PC-9 (cell line): ENCODE results near the gene MAGT1. TPM values are rescaled to one million over a fixed set of nuclear protein-coding genes. Genes with fewer than 3 reads are reported as not detected.
A peak's percentile ranks its signal among the peaks of the same experiment; 100 is the strongest.
"Not testable (repeated sequence)": the region's sequence is repeated elsewhere in the genome, so short reads cannot be mapped to it uniquely, and the experiment has no call there.

Source experiments
- BruUV-seq: library from RNA; stranded (reverse); fragments of 400-500 nt; replicated peaks from 2 replicates; lab custom pipeline; 2021; lab: Mats Ljungman, UMichigan
- CTCF ChIA-PET: fragments of 300-600 bp; sonication (Branson Sonifier 250); formaldehyde crosslinking; loops from one replicate; lab custom pipeline; 2022; ENCODE audit warnings: antibody characterized with exemption; lab: Charles Lee
- POLR2A ChIA-PET: fragments of 300-600 bp; sonication (Branson Sonifier 250); formaldehyde crosslinking; loops from one replicate; lab custom pipeline; 2022; ENCODE audit warnings: antibody characterized with exemption; ENCODE audit not compliant: unreplicated experiment; lab: Charles Lee
- DNase-seq, 2 experiments: peaks; one replicate each; pipeline versions ENCODE4 v3.0.0 to v3.0.0-alpha.2; 2015 to 2022; ENCODE audit warnings: mixed read lengths in 1 of 2
- H2AFZ ChIP-seq: fragments of 200-600 bp; sonication (generic); 2 replicates; pipeline ENCODE4 v1.8.1; 2017; ENCODE audit warnings: antibody characterized with exemption
- H3F3A ChIP-seq: fragments of 200-600 bp; sonication (generic); 2 replicates; pipeline ENCODE4 v1.8.1; 2017; ENCODE audit warnings: antibody characterized with exemption, mild to moderate bottlenecking, low read depth; ENCODE audit not compliant: insufficient read depth
- H3K27ac ChIP-seq: fragments of 200-600 bp; sonication (generic); 2 replicates; pipeline ENCODE4 v1.6.1; 2016; ENCODE audit warnings: mixed run types
- H3K27me3 ChIP-seq: fragments of 200-600 bp; sonication (generic); 2 replicates; pipeline ENCODE4 v1.6.1; 2016; ENCODE audit warnings: low read depth, mixed run types; ENCODE audit not compliant: insufficient read depth
- H3K36me3 ChIP-seq: fragments of 200-600 bp; sonication (generic); 2 replicates; pipeline ENCODE4 v1.6.1; 2016; ENCODE audit warnings: low read depth, mixed run types
- H3K4me1 ChIP-seq: fragments of 200-600 bp; sonication (generic); replicated peaks from 2 replicates; pipeline ENCODE4 v1.6.1; 2016; ENCODE audit warnings: mixed run types; ENCODE audit not compliant: insufficient read depth
- H3K4me2 ChIP-seq: fragments of 200-600 bp; sonication (generic); 2 replicates; pipeline ENCODE4 v1.6.1; 2017; ENCODE audit warnings: mixed run types
- H3K4me3 ChIP-seq: fragments of 200-600 bp; sonication (generic); 2 replicates; pipeline ENCODE4 v1.6.1; 2016; ENCODE audit warnings: mixed run types
- H3K79me2 ChIP-seq: fragments of 200-600 bp; sonication (generic); 2 replicates; pipeline ENCODE4 v1.6.1; 2017; ENCODE audit warnings: low read depth, mixed run types
- H3K9me2 ChIP-seq: fragments of 200-600 bp; sonication (generic); 2 replicates; pipeline ENCODE4 v1.8.1; 2017; ENCODE audit warnings: mild to moderate bottlenecking; ENCODE audit not compliant: insufficient read depth
- H3K9me3 ChIP-seq: fragments of 200-600 bp; sonication (generic); 2 replicates; pipeline ENCODE4 v1.8.1; 2016; ENCODE audit warnings: low read depth; ENCODE audit not compliant: insufficient read depth
- H4K20me1 ChIP-seq: fragments of 200-600 bp; sonication (generic); 2 replicates; pipeline ENCODE4 v1.8.1; 2017; ENCODE audit not compliant: insufficient read depth
- EZH2 ChIP-seq: fragments of 200-600 bp; sonication (generic); IDR thresholded peaks from 2 replicates; pipeline ENCODE4 v1.8.0; 2017; ENCODE audit warnings: antibody characterized with exemption, low read depth
- intact Hi-C: fragments of 100-400 bp; cut with micrococcal nuclease; formaldehyde crosslinking; loops from one replicate; pipeline ENCODE4 v1.10.0; 2022; ENCODE audit not compliant: unreplicated experiment
- total RNA-seq: library from RNA; stranded (reverse); gene quantifications from 2 replicates; pipeline ENCODE4 v1.2.3, GENCODE V29; 2021
- TF ChIP-seq, protein P1 (sequence below): fragments of 200-600 bp; sonication (generic); conservative IDR thresholded peaks from 2 replicates; pipeline ENCODE4 v1.6.1; 2017; ENCODE audit warnings: mixed run types, antibody characterized with exemption, mild to moderate bottlenecking, moderate library complexity

The MAGT1 gene
- total RNA-seq, 1 experiment from 2014 or later: 68.2 TPM

- Histone ChIP-seq H3K4me1 (peaks cover 10% of the 10 kb centered on the region), H3K36me3 (no peaks in the 10 kb centered on the region), H3K4me3 (no peak overlapping the region), H3K9me2 (no peaks in the 10 kb centered on the region), H3K79me2 (no peaks in the 10 kb centered on the region), H3K27ac (no peak overlapping the region), H2AFZ (no peak overlapping the region), H3K9me3 (no peaks in the 10 kb centered on the region), H3K27me3 (no peaks in the 10 kb centered on the region), H4K20me1 (no peaks in the 10 kb centered on the region), H3F3A (peaks cover 3% of the 10 kb centered on the region; the same call in 1 of the 2 replicates), H3K4me2 (no peak overlapping the region)
- TF ChIP-seq EZH2: no peak
- TF ChIP-seq, protein P1, sequence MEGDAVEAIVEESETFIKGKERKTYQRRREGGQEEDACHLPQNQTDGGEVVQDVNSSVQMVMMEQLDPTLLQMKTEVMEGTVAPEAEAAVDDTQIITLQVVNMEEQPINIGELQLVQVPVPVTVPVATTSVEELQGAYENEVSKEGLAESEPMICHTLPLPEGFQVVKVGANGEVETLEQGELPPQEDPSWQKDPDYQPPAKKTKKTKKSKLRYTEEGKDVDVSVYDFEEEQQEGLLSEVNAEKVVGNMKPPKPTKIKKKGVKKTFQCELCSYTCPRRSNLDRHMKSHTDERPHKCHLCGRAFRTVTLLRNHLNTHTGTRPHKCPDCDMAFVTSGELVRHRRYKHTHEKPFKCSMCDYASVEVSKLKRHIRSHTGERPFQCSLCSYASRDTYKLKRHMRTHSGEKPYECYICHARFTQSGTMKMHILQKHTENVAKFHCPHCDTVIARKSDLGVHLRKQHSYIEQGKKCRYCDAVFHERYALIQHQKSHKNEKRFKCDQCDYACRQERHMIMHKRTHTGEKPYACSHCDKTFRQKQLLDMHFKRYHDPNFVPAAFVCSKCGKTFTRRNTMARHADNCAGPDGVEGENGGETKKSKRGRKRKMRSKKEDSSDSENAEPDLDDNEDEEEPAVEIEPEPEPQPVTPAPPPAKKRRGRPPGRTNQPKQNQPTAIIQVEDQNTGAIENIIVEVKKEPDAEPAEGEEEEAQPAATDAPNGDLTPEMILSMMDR: no peak
- intact Hi-C loops: no loop called here
- DNase-seq: no peak
- CTCF ChIA-PET: no interaction called here
- BruUV-seq: no TSS peak
- POLR2A ChIA-PET: no interaction called here
Measured at GRCh38 chrX:77922787-77923186, 27.6 kb upstream of the MAGT1 start.

GRCh38 chrX:77919370-77919769, 24.1 kb upstream of the MAGT1 start:
- CTCF ChIA-PET, H3K9me3 ChIP-seq, H3K4me3 ChIP-seq, H3K79me2 ChIP-seq, H3F3A ChIP-seq, DNase-seq, H3K4me1 ChIP-seq, H2AFZ ChIP-seq, H3K27me3 ChIP-seq, H3K36me3 ChIP-seq, H3K4me2 ChIP-seq, intact Hi-C loops, H4K20me1 ChIP-seq, POLR2A ChIA-PET, H3K9me2 ChIP-seq, H3K27ac ChIP-seq, BruUV-seq: not testable (repeated sequence)

DNA sequence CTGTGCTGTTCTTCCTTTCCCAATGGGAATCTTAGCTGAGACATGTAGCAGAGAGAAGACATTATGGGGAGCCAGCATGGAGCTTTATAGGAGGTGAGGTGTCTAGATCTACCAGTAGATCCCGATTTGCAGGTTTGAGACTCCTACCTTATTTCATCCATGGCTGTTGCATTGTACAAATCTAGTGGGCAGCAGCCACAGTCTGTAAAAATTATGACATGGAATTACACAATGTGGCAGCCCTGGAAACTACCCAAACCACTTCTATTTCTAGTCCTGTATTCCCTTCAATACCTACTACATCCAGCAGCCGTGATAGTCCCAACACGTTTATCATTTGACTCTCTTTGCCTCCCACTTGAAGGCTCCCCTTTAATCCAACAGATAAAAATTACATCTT, 23.3 kb upstream of the MAGT1 start:
- Histone ChIP-seq H3K9me2 (no peaks in the 10 kb centered on the region), H3K27ac (no peak overlapping the region), H3K27me3 (no peaks in the 10 kb centered on the region), H3K4me2 (peak overlapping the region; percentile 34), H3K4me3 (no peak overlapping the region), H4K20me1 (no peaks in the 10 kb centered on the region), H3F3A (peaks cover 3% of the 10 kb centered on the region; the same call in 1 of the 2 replicates), H3K4me1 (peaks cover 10% of the 10 kb centered on the region), H3K9me3 (no peaks in the 10 kb centered on the region), H3K36me3 (no peaks in the 10 kb centered on the region), H2AFZ (no peak overlapping the region), H3K79me2 (peaks cover 8% of the 10 kb centered on the region; the same call in 1 of the 2 replicates)
- POLR2A ChIA-PET: no interaction called here
- TF ChIP-seq, protein P1: no peak
- TF ChIP-seq EZH2: no peak
- no TSS peak for BruUV-seq
- intact Hi-C loops: no loop called here
- DNase-seq: peak in 1 of 2 experiments; percentile 61
- CTCF ChIA-PET: interaction anchor here (0.6 kb wide), 1 partner anchor 19 kb away, joined by 5 read pairs; the partner anchor contains the start of gene COX7B
